Fibroblast of villous mesenchyme (primary cell): ENCODE data around the gene MACROD2. TPM values are rescaled to one million over a fixed set of nuclear protein-coding genes. Genes with fewer than 3 reads are reported as not detected.

Source experiments
- DNase-seq: peaks from one replicate; pipeline ENCODE4 v3.0.0-alpha.2; 2010; ENCODE audit warnings: low read depth
- H3K4me3 ChIP-seq: 2 replicates; pipeline ENCODE4 v1.5.1; 2011; ENCODE audit warnings: low read depth, mild to moderate bottlenecking, low read length
- CTCF ChIP-seq: IDR thresholded peaks from 2 replicates; pipeline ENCODE4 v1.5.1; 2012; ENCODE audit warnings: low read depth, mild to moderate bottlenecking, low read length; ENCODE audit not compliant: insufficient read depth
- total RNA-seq: library from RNA; depleted of rRNA; stranded (reverse); fragments of >200 nt; gene quantifications from 2 replicates; pipeline ENCODE4 v1.2.3, GENCODE V29; 2012

MACROD2 gene
- total RNA-seq, 1 donor, result 1.7 TPM

GRCh38 chr20:14234666-14235295 is 239.5 kb downstream of the MACROD2 start:
- DNase-seq, result peak; percentile 21
- no peak overlapping the region for H3K4me3 ChIP-seq
- no peak for TF ChIP-seq CTCF

GRCh38 chr20:14235355-14235754 is 240.0 kb downstream of the MACROD2 start:
- no peak overlapping the region for H3K4me3 ChIP-seq
- no peak for TF ChIP-seq CTCF

GRCh38 chr20:14245368-14245970 is 250.2 kb downstream of the MACROD2 start:
- TF ChIP-seq CTCF, result no peak
- no peak overlapping the region for H3K4me3 ChIP-seq
- DNase-seq, result peak; percentile 48

More at GRCh38 chr20:14235355-14235754, 240.0 kb downstream of the MACROD2 start:
- peak; percentile 56 for DNase-seq

GRCh38 chr20:14259689-14260088 is 264.4 kb downstream of the MACROD2 start:
- no peak for DNase-seq
- no peak overlapping the region for H3K4me3 ChIP-seq
- no peak for TF ChIP-seq CTCF

- TF ChIP-seq CTCF, result no peak
- DNase-seq, result no peak
Measured at GRCh38 chr20:14260367-14260766, 265.1 kb downstream of the MACROD2 start.

GRCh38 chr20:14264869-14265268 is 269.6 kb downstream of the MACROD2 start:
- peak; percentile 59 for TF ChIP-seq CTCF
- no peak overlapping the region for H3K4me3 ChIP-seq
- peak; percentile 38 for DNase-seq

More at GRCh38 chr20:14260367-14260766, 265.1 kb downstream of the MACROD2 start:
- no peak overlapping the region for H3K4me3 ChIP-seq
